Forelimb muscle (tissue), 1 donor: Measurements from ENCODE around the gene TLDC2. TPM values are rescaled to one million over a fixed set of nuclear protein-coding genes. Genes with fewer than 3 reads are reported as not detected.
"Not testable (repeated sequence)": the region's sequence is repeated elsewhere in the genome, so short reads cannot be mapped to it uniquely, and the experiment has no call there.

Experiments
- DNase-seq: peaks from one replicate; pipeline ENCODE4 v3.0.0-alpha.2; 2013; ENCODE audit warnings: low read depth
- polyA plus RNA-seq: library from polyadenylated mRNA; unstranded; fragments of 120-200 nt; gene quantifications from one replicate; pipeline ENCODE4 v1.2.1, GENCODE V29; 2013; ENCODE audit not compliant: insufficient read length

TLDC2 gene
- polyA plus RNA-seq, 1 donor = 0.40 TPM

- DNase-seq = no peak
Observed at GRCh38 chr20:36866681-36867495, 9.1 kb upstream of the TLDC2 start.

DNA sequence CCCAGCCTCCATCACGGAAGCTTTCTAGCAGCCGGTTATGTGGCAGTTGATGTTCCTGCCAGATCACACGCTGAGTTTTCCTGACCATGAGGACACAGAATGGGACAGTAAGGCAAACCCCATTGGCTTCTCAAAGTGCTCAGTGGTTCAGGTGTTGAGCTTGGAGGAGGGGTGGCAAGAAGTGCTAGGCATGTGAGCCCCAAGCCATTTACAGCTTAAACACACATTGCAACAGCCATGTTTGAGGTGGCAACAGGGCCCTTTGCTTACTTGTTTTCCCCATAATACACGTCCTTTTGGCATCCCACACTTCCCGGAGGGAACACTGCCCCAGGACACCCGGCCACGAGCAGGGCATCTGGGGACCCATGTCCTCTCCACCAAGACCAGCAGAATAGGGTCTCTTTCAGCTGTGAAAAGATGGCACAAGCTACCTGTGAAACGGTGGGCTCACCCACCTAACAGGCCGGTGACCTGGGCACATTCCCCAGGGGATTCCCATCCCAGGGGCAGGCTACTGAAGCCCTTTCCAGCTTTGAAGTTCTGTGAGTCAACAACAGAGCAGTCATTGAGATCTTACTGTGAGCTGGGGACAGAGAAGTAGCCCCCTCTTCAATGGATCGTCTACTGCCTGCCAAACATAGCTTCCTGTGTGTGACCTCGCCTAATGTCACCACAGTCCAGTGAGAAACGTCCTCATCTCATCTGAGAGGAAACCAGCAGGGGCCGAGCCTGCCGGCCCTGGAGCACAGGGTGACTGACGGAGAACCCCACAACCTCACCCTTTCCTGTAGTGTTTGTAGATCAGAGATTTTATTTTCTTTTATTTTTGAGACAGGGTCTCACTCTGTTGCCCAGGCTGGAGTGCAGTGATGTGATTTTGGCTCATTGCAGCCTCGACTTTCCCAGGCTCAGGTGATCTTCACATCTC lies 4.0 kb upstream of the TLDC2 start:
- no peak for DNase-seq

DNA sequence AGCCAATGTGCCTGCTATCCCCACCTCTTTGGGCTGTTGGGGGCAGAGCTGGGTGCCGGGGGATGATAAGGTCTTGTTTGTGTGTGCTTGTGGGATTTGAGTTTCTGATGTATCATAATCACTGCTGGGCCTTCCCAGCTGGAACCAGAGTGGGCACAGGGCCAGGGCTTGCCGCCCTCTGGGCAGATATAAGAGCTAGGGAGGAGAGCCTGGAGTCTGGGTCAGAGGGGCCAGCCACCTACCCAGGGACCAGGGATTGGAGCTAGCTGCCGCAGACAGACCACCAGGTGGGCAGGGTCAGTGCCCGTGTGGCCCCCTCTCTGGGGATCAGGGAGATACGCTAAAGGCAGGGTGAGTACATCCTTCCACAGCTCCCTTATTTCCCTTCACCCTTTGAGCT lies 3.1 kb upstream of the TLDC2 start:
- no peak for DNase-seq

DNA sequence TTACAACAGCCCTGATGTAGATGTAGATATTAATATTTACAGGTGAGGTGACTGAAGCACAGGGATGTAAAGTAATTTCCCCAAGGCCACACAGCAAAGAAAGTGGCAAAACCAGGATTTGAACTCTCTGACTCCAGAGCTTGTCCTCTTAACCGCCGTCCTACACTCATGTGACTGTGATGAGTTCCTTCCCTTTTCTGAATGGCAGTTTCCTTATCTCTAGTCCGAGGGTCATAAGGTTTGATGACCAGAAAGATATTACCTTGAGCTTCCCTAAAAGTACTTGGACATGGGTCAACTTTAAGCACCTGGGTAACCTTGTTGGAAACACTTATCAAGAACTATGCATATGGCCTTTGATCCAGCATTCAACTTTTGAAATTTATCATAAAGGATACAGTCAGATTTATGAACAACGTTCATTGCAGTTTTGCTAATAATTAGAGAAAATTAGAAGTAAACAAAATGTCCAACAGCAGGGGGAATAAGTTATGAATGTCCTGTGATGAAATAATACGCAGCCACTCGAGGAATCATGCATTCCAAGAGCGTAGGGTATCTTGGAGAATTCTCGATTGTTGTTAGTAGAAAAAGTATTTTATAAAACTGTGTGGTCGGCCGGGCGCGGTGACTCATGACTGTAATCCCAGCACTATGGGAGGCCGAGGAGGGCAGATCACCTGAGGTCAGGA lies 2.3 kb upstream of the TLDC2 start:
- DNase-seq = no peak

- DNase-seq = not testable (repeated sequence)
Observed at GRCh38 chr20:36875093-36875492, 845 bp upstream of the TLDC2 start.

DNA sequence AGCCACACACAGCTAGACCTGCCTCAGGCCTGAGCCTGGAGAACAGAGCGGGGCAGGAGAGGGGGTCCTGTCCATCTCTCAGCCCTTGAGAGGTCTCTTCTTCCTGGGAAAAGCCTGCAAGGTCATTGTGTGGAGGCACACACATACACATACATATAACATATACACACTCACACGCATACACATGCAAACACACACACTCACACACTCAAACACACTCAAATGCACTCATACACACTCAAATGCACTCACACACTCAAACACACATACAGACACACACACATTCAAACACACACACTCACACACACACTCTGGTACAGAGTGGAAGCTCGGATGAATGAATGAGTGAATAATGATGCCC lies 515 bp downstream of the TLDC2 start:
- DNase-seq = no peak

- no peak for DNase-seq
Observed at GRCh38 chr20:36878941-36879340, 3.0 kb downstream of the TLDC2 start.

DNA sequence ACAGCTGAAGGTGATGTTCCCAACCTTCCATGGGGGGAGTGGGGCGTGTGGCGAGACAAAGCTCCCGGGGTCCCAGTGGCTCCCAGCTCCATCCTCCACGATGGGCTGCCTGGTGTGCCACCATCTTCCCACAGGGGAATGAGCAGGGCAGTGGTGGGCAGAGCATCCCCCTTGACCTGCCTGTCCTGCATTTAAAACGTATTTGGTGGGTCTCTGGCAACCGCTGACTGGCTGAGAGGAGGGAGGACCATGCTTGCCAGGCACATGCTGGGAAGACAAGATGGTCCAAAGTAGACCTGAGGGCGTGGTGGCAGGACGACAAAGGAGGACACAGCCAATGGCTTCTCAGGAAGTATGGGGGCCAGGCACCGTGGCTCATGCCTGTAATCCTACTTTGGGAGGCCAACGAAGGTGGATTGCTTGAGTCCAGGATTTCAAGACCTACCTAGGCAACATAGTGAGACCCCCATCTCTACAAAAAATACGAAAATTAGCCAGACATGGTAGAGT lies 4.9 kb downstream of the TLDC2 start:
- DNase-seq = no peak

GRCh38 chr20:36881331-36881730 lies 5.4 kb downstream of the TLDC2 start:
- DNase-seq = no peak

DNA sequence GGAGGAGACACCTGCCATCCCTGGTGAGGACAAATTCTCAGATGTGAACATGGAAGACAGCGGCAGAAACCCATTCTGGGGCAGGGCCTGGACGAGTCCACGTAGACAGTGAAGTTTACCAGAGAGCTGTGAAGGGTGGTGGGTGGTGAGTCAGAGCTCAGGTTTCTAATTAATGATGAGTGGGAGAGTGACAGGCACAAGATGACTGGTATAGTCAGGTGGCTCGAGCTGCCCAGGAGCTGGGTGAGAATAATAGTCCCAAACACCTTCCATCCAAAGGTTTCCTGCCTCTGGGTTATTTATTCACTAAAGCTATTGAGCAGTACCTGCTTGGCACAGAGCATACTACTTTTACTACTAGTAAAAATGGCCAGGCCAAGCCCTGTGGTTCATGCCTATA lies 6.0 kb downstream of the TLDC2 start:
- DNase-seq = no peak

- no peak for DNase-seq
Observed at GRCh38 chr20:36883977-36884535, 8.1 kb downstream of the TLDC2 start.

- DNase-seq = no peak
Observed at GRCh38 chr20:36885356-36885755, 9.4 kb downstream of the TLDC2 start.

DNA sequence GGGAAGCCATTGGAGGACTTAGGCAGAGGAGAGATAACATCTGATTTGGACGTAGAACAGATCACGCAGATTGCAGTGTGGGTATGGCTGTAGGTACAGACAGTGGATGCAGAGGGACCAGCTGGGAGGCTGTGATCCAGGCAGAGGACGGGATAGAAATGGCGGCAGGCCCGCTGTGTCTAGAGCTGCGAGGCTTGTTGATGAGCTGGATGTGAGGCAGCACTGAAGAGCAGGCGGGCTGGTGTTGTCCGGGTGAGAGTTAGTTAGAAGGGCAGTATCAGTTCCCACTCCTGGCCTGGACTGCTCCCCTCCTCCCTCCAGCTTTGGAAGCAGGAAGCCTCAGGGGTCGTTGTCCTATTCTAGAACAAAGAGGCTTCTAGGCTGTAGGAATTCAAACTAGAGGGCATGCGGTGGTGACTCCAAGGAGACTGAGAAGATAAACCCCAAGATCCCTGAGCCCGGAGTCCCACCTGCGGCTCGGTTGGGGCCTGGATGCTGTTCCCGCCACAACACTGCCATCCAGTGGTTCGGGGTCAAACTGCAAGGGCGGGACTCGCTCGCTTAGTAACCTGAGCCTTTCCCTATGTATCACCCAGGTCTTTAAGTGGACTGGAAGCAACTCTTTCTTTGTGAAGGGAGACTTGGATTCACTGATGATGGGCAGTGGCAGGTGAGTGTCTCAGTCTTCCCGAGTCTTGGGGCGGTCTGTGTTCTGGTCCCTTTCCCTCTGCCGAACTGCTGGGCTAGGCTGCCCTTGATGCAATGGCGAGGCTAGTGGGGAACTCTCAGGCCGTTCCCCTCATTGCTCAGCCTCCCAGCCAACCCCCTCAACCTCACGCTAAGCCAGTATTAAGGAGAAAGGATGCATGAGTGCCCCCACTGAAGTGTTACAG lies 11.2 kb downstream of the TLDC2 start:
- DNase-seq = no peak

DNA sequence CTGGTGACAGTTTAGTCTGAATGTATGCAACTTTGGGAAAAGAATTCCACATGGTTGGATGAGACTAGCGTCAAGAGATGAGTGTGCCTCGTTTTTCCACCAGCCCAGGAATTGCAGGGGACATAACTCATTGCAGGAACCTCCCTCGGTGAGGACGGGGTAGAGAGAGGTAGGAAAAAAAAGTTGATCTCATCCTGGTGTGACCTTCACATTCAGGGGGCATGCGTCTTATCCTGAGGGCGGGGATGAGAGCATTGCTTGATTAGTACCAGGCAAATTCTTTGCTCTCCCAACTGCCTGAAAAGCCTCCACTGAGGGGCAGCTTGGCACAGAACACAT lies 11.8 kb downstream of the TLDC2 start:
- no peak for DNase-seq

- DNase-seq = no peak
Observed at GRCh38 chr20:36888880-36889516, 13.1 kb downstream of the TLDC2 start.

DNA sequence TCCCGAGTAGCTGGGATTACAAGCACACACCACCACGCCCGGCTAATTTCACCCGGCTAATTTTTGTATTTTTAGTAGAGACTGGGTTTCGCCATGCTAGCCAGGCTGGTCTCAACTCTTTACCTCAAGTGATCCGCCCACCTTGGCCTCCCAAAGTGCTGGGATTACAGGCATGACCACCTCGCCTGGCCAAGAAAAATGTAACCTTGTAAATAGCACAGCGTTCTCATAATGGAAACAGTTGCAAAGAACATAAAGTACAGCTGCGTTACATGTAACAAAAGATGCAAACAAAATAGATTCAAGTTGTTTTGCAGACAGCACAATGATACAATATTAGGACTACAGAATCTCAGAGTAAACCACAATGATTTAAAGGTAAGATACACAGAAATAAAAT lies 14.6 kb downstream of the TLDC2 start:
- DNase-seq = no peak

GRCh38 chr20:36891211-36891610 lies 15.3 kb downstream of the TLDC2 start:
- no peak for DNase-seq

GRCh38 chr20:36893801-36894200 lies 17.9 kb downstream of the TLDC2 start:
- DNase-seq = no peak

DNA sequence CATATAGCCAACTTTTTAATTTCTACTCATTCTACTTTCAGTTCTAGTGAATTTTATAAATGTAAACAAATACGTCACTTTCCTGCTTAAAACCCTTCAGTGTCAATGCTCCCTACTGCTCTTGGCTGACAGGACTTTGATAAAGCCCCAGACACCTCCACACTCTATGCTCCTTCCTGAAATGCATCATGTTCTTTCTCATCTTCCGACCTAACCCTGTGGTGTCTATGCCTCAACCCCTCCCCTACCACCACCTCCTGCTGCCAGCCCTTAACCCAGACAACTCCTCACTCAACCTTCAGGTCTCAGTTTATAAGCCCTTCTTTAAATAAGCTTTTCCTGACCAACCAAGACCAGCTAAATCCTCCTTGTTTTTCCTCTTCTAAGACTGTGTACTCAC lies 19.1 kb downstream of the TLDC2 start:
- no peak for DNase-seq

- DNase-seq = no peak
Observed at GRCh38 chr20:36904690-36905089, 28.8 kb downstream of the TLDC2 start.
